Cortex of kidney (tissue), 1 donor: ENCODE data around the gene ADCY1.

Experiments
- DNase-seq: peaks from one replicate; lab custom pipeline; 2025; lab: John Stamatoyannopoulos, UW

ADCY1 gene

DNA sequence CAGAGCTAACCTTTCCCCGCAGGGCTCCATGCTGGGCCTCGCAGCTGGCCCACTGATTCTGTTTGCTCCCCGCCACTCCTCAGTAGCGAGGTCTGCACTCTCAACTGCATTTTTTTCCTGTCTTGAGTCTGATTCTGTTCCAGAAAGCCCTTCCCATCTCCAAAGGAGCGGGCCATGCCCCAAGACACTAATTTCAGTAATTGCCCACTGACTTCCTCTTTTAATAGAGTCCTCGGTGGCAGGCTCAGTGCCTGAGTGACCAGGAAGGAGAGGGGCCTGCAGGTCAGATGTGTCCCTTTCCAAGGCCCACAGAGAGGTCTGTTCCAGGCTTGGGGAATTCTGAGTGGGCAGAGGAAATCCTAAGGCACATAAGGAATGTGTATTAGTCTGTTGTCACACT lies 77.4 kb downstream of the ADCY1 start:
- DNase-seq = no peak

DNA sequence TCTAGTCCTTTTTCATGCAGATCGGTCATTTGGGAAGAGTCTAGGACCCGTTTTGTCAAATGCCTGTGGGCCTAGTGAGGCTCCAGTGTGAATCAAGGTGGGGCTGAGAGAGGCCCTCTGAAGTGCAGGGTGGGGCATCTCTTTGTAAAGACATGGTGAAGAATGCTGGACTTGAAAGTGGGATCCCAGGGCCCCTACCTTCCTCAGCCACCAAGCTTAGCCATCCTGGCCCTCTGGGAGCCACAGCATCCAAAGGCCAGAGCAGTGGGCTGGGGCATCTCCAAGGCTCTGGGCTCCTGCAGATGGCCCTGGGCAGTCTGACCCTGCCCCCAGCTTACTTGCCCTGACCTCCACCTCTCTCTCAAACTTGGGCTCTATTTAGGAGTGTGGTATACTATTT lies 78.5 kb downstream of the ADCY1 start:
- DNase-seq = no peak

DNA sequence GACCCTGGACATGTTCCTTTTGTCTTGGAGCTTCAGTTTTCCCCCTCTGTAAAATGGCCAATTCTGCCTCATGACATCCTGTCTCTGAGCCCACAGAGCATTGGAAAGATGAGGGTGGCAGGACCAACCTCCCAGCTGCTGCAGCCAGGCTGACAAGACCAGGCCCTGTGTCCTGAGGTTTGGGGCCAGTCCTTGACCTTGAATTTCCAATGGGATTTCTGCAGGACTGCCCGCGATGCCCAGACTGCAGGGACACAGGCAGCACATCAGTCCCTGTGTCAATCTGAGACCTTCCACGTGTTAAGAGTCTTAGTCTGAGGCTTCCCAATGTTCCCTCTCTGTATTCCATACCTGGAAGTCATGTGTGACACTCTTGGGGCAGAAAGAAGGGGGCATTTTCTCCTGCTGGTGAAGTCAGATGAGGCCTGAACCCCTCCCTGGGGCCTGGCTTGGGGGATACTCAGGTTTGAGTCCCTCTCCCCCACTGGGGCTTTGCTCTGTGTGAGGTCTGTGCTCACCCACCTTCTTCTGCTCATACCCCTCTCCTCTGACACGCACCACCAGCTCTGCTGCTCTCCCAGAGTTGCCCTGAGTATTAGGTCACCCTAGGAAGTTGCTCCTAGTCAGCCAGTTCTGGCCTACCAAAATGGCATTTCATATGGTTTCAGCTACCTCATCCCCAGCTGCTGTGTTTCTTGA lies 79.2 kb downstream of the ADCY1 start:
- no peak for DNase-seq

DNA sequence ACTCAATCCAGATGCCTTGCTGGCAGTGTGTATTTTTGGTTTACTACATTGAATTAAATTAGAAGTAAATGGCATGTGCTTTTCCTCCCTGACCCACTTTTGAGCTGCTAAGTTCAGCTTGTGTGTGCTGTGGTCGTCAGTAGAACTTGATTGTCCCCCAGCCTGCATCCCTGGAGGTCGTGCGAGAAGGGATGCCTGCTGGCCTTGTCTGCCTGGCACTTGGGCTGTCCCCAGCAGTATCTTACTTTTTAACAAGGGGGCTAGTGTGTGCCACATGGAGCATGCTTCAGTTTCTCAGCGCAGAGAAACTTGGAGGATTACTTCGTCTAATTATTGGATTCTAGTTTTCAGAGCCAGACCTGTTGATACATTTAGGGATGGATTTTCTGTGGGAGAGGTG lies 80.2 kb downstream of the ADCY1 start:
- no peak for DNase-seq

DNA sequence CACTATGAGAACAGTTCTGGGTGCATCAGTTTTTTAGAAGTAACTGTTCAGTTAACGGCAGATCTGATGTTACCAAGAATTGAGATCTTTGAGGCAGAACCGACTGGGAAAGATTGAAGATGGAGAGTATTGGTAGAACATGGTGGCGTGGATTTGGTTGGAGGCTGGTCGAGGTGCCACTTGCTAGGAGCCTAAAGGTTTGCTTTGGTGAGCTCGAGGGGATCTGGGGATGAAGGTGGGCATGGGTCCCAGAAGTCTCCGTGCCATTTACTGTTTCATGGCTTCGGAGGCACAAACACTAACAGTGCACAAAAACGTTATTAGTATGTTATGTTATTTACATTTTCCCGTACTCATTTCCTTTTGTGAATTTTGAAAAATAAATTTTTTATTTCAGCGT lies 81.4 kb downstream of the ADCY1 start:
- DNase-seq = no peak

DNA sequence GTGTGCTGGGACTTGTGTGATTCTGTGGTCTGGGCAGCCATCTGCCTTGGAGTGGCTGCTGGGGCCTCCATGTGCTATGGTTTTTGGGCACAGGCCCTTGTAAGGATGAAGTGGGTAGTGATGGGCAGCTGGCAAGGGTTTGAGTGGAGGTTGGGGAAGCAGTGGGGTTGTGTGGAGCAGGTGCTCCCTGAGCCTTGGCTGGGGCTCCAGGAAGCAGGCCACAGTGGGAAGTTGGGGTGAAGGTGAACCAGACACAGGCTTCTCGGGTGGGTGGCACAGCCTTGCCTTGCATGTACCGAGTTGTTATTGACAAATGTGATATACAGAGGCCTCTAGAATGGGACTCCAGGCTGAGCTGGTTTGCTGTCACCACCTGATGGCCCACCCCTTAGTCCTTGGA lies 82.3 kb downstream of the ADCY1 start:
- no peak for DNase-seq

DNA sequence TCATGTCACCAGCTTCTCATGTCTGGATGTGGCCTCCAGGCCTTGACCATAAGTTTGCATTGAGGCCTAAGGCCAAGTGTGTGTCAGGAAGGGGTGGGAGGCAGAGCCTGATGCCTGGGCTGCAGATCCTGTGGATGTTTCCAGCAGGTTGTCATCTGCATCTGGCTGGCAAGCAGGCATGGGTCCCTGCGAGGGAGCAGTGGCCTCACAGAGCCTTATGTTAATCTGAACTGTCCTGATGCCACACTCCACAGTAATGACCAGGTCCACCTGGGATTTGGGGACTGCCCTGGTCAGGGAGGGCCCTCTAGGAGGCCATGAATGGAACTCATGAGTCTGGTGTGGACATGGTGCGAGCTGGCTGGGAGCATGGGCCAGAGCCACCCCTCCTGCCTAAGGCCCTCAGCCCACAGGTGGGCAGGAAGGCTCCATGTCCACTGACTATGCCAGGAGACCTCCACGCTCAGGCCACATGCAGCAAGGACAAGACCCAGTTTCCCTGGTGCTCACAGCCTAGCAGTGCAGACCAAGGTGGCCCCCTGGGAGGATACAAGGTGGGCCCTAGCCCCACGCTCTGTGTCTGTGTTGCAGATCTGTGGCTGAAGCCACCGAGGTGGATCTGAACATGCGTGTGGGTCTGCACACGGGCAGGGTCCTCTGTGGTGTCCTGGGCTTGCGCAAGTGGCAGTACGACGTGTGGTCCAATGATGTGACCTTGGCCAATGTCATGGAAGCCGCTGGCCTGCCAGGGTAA lies 83.1 kb downstream of the ADCY1 start:
- no peak for DNase-seq

DNA sequence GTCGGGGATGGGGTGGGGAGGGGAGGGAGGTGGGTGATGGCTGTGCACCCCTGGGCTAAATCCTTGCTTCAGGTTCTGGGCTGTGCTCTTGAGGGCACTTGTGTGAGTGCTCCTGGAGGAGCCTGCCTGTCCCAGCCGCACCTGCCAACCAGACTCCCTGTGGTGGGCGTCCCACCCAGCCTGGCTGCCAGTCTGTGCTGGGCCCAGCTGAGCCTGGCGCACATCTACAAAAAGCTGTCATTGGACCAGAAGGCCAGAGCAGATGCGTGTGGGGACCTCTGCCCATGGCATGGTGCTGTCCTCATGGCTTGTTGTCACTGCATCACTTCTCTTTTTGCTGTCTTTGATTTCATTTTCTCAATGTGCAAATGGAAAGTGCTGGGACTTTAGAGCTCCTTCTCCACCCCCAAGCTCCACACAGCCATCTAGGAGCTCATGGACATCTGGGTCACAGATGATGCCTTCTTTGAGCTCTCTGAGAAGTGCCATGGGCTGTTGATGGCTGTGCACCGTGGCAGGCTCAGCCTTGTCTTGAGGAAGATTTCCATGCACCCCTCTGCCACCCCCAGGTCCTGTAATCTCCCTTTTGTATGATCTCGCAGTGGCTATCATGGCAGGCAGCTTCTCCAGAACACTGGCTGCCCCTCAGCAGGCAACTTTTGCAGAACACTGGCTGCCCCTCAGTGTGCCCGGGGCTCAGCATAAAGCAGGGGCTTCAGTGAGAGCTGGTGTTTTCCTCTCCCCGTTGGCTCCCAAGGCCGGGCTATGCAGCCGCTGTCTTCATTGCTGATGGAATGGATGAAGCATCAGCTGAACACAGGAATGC lies 83.9 kb downstream of the ADCY1 start:
- no peak for DNase-seq

DNA sequence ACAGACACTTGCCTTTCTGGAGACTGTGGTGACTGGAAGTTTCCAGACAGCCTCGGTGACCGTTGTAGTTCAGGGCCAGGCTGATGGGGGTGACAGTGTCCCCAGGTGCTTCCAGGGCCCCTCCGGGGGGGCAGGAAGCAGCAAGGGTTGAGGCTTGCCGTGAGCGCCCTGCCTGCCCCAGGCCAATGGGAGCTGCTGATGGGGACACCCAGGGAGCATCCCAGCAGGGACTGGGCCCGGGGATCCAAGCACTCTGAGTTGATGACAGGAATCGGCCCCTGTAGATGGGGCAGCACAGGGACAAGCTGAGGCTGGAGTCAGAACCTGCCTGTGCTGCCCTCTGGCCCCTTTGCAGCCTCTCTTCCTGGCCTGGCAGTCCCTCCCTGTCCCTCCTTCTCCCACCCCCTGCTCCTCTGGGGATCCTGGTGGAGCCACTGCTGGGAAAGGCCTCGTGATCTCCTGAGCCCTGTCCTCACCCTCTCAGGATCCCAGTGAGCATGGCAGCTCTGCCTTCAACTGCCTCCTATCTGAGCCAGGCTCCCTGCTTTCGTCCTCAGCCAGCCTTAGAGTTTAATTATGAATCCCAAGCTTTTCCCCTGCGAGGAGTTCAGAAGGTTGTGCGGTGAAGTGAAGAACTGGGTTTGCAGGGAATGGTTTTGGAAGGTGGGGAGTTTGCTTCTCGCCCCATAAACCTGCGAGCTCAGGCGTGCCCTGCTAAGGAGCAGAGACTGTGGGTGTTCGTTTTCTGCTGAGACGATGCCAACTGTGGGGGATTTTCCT lies 84.7 kb downstream of the ADCY1 start:
- no peak for DNase-seq

DNA sequence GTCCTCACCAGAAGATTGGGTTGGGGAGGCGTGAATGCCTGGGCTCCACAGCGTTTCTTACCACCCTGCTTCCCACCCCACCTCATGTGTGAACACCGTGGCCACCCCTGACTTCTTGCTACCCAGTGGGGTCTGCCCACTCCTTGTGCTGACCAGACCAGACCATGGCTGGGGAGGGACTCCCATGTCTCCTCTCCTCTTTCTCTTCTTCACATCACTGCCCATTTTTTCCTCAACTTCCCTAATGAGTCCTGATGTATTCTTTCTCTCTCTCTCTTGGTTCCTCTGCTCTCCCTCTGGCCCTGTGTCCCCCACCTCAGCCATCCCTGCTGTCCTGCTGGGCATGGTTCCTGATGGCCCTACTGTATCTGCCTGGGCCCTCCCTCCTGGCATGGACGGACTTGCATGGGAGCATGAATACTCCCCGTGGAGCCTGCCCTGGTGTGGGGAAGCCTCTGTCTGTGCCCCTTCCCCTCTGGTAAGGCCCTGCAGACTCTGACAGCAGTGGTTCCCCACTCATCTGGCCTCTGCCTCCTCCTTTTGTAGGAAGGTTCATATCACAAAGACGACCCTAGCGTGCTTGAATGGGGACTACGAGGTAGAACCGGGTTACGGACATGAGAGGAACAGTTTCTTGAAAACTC lies 85.5 kb downstream of the ADCY1 start:
- DNase-seq = no peak

DNA sequence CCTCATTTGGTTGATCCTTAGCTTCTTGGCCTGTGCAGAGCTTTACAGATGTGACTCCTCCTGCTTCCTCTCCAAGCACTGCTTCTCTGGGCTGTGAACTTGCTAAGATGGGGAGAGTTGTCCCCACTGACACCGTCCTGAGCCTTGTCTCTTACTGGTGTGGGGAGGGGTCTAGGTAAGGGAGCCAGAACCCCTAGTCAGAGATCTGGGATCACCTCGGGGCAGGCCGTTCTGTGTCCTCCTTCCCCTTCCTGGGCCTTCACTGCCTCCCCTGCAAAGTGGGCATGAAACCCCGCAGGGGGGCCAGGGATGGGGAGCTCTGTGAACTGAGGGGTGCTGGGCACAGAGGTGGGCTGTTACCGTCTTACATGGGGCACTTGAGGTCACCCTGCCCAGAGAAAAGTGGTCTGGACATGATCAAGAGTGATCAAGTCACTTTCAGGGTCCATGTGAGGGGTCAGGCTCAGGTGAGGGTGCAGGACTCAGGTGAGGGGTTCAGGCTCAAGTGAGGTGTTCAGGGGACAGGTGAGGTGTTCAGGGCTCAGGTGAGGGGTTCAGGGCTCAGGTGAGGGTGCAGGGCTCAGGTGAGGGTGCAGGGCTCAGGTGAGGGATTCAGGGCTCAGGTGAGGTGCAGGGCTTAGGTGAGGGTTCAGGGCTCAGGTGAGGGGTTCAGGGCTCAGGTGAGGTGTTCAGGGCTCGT lies 86.2 kb downstream of the ADCY1 start:
- no peak for DNase-seq

DNA sequence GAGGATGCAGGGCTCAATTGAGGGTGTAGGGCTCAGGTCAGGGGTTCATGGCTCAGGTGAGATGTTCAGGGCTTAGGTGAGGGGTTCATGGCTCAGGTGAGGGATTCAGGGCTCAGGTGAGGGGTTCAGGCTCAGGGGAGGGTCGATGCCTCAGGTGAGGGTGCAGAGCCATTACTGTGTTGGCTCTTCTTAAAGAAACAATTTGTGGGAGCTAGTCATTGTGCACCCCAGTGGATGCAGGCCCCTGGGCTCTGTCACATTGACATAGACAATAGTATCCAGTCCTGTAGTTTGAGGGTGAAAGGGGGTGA lies 86.7 kb downstream of the ADCY1 start:
- no peak for DNase-seq

DNA sequence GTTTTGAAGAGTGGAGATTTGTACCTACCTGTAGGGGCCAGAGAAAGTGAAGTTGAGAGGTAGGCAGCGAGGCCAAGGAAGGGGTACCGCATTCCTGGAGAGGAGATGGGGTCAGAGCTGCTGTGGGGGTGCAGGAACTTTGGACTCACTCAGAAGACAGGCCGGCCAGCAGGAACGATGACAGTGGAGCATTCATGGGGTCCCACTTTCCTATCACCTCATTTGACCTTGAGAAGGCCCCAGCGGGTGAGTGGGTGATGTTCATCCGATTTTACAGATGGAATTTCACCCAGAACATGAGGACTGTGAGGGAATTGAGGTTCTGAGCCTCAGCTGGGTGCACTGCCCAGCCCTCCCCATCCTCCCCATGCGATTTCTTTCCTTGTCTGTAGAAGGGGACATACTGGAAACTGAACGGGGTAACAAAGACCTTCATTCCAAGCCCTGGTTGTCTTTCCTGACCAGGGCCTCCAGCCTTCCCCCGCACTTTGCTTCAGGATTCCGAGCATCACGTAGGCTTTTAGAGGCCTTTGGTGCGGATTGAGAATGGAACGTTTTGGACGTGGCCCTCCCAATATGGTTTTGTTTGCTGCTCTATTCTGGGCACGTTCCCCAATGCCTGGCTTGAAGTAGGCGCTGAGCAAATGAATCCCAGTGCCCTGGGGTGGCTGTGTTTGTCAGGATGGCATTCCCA lies 87.3 kb downstream of the ADCY1 start:
- DNase-seq = no peak

DNA sequence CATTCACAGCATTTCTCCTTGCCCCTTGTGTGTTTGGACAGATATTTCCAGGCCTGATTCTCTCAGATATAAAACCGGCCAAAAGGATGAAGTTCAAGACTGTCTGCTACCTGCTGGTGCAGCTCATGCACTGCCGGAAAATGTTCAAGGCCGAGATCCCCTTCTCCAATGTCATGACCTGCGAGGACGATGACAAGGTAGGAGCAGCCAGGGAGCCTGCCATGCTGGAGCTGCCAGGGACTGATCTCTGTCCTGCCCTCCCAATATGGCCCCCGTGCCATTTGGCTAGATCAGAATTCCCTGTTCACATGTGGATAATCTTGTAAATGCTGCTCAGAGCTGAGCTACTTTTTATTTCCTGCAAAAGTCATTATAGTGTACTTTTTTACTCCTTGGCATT lies 87.8 kb downstream of the ADCY1 start:
- no peak for DNase-seq

DNA sequence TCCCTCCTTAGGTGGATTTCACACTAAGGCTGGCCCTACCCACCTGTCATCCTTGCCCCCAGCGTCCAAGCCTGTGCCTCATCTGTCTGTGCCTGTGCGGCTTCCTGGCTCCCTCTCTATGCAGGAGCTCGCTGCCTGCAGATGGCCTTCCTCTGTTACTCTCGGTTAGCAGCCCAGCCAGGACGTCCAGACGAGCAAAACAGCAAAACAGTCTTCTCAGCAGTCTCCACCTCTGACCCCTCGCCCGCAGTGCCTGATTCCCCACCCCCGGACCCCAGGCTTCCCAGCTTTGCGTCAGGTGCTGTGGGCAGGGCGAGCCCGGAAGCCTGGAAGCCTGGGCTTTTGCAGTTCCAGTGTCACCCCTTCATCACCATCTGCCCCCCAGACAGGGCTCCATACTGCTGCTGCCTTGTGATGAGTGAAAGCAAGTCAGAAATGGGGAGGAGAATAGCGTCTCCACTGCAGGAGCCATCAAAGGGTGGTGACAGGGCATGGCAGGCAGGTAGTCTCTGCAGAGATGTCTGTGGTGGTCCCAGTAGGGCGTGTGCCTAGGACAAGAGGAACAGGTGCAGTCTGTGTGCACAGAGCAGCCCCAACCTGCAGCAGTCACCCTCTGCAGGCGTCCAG lies 88.5 kb downstream of the ADCY1 start:
- no peak for DNase-seq

DNA sequence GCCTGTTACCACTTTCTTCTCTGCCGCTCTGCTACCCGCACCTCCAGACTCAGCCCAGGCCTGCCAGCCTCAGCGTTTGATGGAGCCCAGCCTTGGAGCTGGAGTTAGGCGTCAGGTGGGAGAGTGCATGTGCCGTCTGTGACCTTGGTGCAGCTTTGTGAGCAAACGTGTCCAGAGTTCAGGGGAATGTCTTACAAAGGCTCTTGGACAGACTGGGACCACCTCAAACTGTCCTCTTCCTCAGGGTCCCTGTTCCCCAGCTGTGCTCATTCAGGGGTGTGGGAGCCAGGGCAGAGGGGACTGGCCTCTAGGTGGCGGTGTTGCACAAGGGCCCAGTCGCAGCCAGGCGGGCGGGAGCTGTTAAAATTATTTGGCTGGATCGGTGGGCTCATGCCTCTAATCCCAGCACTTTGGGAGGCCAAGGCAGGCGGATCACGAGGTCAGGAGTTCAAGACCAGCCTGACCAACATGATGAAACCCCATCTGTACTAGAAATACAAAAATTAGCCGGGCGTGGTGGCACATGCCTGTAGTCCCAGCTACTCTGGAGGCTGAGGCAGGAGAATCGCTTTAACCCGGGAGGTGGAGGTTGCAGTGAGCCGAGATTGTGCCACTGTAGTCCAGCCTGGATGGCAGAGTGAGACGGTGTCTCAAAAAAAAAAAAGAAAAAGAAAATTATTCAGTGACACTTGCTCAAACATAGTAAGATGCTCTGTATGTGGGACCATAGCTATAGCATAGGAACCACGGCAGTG lies 89.2 kb downstream of the ADCY1 start:
- no peak for DNase-seq

DNA sequence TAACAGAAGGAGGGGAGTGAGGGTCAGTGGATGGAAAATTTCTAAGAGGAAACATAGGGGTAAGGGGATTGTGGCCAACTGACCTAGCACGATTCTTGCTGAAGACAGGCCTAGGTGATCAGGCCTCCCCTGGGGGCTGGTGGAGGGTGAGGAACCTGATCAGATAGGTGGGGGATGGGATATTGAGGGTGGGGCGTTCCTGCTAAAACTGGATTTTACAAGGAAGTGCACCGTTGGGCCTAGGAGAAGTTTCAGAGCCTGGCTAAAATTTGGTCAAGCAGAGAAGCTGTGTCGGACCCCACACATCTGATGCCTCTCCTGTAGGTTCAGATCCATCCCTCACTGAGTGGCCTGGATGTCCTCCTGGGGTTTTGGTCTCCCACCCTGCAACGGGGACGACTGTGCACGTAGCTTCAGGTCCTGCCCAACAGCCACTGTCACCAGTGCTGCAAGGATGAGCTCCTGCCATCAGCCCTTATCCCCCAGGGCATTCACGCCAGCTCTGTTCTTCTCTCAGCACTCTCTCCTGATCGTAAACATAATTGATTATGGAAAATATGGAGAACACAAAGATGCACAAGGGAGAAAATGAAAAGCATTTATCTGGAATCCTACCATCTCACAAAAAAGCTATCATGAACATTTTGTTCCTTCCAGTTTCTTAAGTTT lies 89.9 kb downstream of the ADCY1 start:
- no peak for DNase-seq

DNA sequence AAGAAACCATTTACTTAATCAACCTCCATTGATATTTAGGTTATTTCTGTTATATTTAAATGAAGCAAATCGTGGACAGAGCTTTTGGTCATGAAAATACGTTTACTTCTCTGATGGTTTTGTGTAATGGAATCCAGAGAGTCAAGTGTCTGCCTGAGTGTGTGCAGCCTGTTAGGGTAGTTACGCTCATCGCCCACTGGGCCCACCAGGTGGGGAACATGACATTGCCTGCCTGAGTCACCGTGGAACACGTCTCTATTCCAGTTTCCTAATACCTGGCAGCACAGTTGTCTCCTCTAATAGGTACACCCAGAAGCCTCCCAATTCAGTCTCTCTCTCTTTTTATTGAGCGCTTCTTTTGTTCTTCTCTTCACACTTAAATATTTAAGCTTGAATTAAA lies 91.0 kb downstream of the ADCY1 start:
- no peak for DNase-seq

DNA sequence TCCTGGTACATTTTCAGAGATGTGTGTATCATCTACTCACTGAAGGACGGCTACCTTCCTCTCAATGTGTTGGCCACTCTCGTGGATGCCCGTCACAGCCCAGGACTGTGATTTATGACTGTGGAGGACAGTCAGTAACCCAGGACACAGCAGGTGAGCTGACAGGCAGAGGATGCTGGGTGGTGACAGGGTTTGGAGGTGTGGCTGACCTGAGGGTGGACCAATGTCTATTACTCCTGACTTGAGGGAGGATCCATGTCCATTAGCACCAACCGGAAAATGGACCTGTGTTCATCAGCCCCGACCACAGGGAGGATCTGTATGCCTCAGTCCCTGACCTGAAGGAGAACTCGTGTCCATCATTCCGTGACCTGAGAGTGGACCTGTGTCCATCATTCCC lies 96.1 kb downstream of the ADCY1 start:
- no peak for DNase-seq
